HEK293T (cell line): Measurements from ENCODE around the gene LXN.

ENCODE experiments used
- CTCF ChIA-PET: fragments of 350-600 bp; formaldehyde crosslinking; extraction: SDS; loops from one replicate; lab custom pipeline; 2021; ENCODE audit warnings: antibody characterized with exemption, inconsistent platforms; lab: Yijun Ruan, JAX
- POLR2A ChIA-PET: fragments of 350-600 bp; formaldehyde crosslinking; extraction: SDS; loops from one replicate; lab custom pipeline; 2020; ENCODE audit warnings: antibody characterized with exemption, inconsistent platforms; lab: Yijun Ruan, JAX
- DNase-seq: peaks from one replicate; pipeline ENCODE4 v3.0.0; 2012; ENCODE audit warnings: mixed read lengths; ENCODE audit errors: extremely low spot score
- ARNT ChIP-seq: fragments of 450-650 bp; IDR thresholded peaks from 2 replicates; pipeline ENCODE4 v1.6.1; 2017; ENCODE audit warnings: mild to moderate bottlenecking
- BHLHE40 ChIP-seq: fragments of 450-650 bp; IDR thresholded peaks from 2 replicates; pipeline ENCODE4 v1.6.1; 2016; ENCODE audit warnings: mild to moderate bottlenecking, moderate library complexity, borderline replicate concordance
- CTBP1 ChIP-seq: fragments of 450-650 bp; IDR thresholded peaks from 2 replicates; pipeline ENCODE4 v1.6.1; 2016; ENCODE audit warnings: borderline replicate concordance
- ELF4 ChIP-seq: fragments of 450-650 bp; IDR thresholded peaks from 2 replicates; pipeline ENCODE4 v1.6.1; 2017; ENCODE audit warnings: antibody characterized with exemption
- FOXA1 ChIP-seq: fragments of 450-650 bp; IDR thresholded peaks from 2 replicates; pipeline ENCODE4 v1.6.1; 2016; ENCODE audit warnings: mild to moderate bottlenecking
- FOXK2 ChIP-seq: fragments of 450-650 bp; IDR thresholded peaks from 2 replicates; pipeline ENCODE4 v1.6.1; 2016; ENCODE audit warnings: mild to moderate bottlenecking
- FOXM1 ChIP-seq: fragments of 450-650 bp; IDR thresholded peaks from 2 replicates; pipeline ENCODE4 v1.6.1; 2017; ENCODE audit warnings: mild to moderate bottlenecking, borderline replicate concordance
- HDGF ChIP-seq: fragments of 450-650 bp; IDR thresholded peaks from 2 replicates; pipeline ENCODE4 v1.6.1; 2017; ENCODE audit warnings: antibody characterized with exemption, borderline replicate concordance
- L3MBTL2 ChIP-seq: fragments of 450-650 bp; conservative IDR thresholded peaks from 2 replicates; pipeline ENCODE4 v1.6.1; 2016; ENCODE audit warnings: mild to moderate bottlenecking
- LEF1 ChIP-seq: fragments of 450-650 bp; IDR thresholded peaks from 2 replicates; pipeline ENCODE4 v1.6.1; 2017; ENCODE audit warnings: mild to moderate bottlenecking, borderline replicate concordance
- NFRKB ChIP-seq: fragments of 450-650 bp; IDR thresholded peaks from 2 replicates; pipeline ENCODE4 v1.6.1; 2016; ENCODE audit warnings: mild to moderate bottlenecking, moderate library complexity
- PKNOX1 ChIP-seq: fragments of 450-650 bp; IDR thresholded peaks from 2 replicates; pipeline ENCODE4 v1.6.1; 2016
- SP1 ChIP-seq: fragments of 450-650 bp; IDR thresholded peaks from 2 replicates; pipeline ENCODE4 v1.6.1; 2017
- SUZ12 ChIP-seq: fragments of 450-650 bp; IDR thresholded peaks from 2 replicates; pipeline ENCODE4 v1.6.1; 2016; ENCODE audit warnings: mild to moderate bottlenecking
- TARDBP ChIP-seq: fragments of 450-650 bp; IDR thresholded peaks from 2 replicates; pipeline ENCODE4 v1.6.1; 2016
- ZNF384 ChIP-seq: fragments of 450-650 bp; IDR thresholded peaks from 2 replicates; pipeline ENCODE4 v1.6.1; 2016

The LXN gene

DNA sequence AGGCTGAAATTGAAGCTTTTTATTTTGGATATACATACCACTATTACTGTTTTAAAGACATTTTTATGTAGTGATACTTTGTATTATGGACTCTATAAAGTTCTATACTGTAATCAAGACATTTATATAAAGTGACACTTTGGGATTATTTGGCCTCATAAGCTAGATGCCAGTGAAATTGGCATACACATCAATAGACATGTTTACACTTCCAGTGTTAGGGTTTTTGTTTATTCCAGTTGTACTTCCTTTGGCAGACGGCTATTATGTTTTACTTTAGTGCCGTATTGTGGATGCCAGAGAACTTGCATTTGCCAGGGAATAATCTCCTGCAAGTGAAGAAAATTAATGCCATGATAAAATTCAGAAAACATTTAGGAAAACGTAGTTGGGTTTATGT lies 6.0 kb downstream of the LXN start:
- TF ChIP-seq CTBP1 (no peak), ELF4 (no peak)
- DNase-seq, result no peak
- ChIA-PET CTCF (no interaction called here), POLR2A (no interaction called here)

- DNase-seq, result no peak
- ChIA-PET CTCF (interaction anchor here (1.1 kb wide), 1 partner anchor 66 kb away, joined by 3 read pairs; no protein-coding TSS in a partner anchor), POLR2A (no interaction called here)
- TF ChIP-seq ARNT (no peak), ZNF384 (no peak), SP1 (no peak), FOXM1 (no peak)
Measured at GRCh38 chr3:158663832-158664231, 8.6 kb downstream of the LXN start.

DNA sequence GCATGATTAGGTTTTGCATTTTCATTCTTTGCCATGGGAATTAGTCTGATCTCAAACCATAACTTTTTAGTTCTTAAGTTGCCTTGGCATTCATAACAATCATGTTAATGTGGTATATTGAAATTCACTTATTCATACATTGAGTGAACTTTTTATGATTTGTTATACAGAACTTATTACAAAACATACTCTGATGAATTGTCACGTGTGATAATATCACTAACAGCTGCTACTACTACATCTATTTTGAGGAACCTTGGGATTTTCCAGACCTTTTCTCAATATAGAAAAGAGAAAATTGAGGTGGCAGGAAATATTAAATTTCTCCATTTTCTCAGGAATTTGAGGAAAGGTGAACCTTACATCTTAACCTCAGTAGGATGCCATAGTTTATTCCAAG lies 9.2 kb downstream of the LXN start:
- ChIA-PET POLR2A (no interaction called here), CTCF (no interaction called here)
- TF ChIP-seq SP1 (no peak), PKNOX1 (no peak), FOXA1 (no peak), CTBP1 (no peak), FOXM1 (no peak), FOXK2 (no peak), L3MBTL2 (no peak), BHLHE40 (no peak), ZNF384 (no peak), SUZ12 (no peak), NFRKB (no peak), HDGF (no peak), ELF4 (no peak)
- DNase-seq, result no peak

GRCh38 chr3:158660711-158661110 lies 11.7 kb downstream of the LXN start:
- no peak for DNase-seq
- TF ChIP-seq SUZ12 (no peak), ARNT (no peak), SP1 (no peak)
- POLR2A ChIA-PET, result interaction anchor here (1.0 kb wide), 1 partner anchor 16 kb away, joined by 4 read pairs; the partner anchor contains the start of gene GFM1
- CTCF ChIA-PET, result interaction anchor here (1.1 to 1.8 kb wide), 2 partner anchors 67 to 135 kb away, joined by 4 to 8 read pairs; no protein-coding TSS in a partner anchor

DNA sequence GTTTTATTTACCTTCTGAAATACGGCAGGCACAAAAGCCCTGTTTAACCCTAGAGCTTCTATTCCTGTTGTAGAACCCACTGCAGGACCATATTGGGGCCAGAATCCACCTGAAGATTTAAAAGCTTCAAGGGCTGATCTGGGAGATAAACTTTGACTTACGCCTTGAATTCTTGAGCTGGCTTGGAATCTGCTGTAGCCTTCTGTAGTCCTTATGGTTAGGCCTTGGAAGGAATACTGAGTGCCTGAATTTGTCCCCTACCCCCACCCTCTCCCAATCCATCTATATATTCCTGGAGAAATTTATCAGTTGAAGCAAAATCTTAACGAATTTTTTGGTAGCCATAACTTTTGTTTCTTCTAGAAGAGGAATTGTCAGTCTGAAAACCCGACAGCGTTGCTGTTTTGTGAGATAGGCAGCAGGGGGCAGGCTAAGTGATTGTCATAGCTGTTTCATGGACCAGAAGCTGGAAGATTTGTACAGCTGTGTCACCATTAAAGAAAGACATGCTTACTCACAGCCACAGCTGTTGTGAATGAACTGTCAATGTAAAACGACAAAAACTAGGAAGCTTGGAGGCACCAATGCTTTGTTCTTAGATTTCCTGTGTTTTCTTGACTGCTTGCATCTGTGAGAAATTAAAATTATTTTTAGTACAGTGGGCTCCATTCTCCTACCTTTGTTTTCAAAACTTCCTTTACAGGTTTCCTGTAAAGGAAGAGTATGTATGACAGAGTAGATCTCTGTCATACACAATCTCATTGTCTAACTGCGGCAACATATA lies 12.8 kb downstream of the LXN start:
- DNase-seq, result peak; percentile 59
- POLR2A ChIA-PET, result no interaction called here
- CTCF ChIA-PET, result interaction anchor here (0.7 to 2.2 kb wide), 9 partner anchors 11 to 142 kb away, joined by 3 to 10 read pairs (median 5); partner anchors contain the start of genes GFM1, LXN and MFSD1
- TF ChIP-seq BHLHE40 (no peak), NFRKB (no peak), L3MBTL2 (no peak), LEF1 (no peak), SUZ12 (no peak), HDGF (no peak), SP1 (no peak), FOXA1 (no peak), FOXM1 (no peak), ZNF384 (no peak), ARNT (no peak), FOXK2 (no peak), PKNOX1 (no peak), CTBP1 (no peak), TARDBP (no peak)

- TF ChIP-seq ZNF384 (no peak), CTBP1 (no peak), BHLHE40 (no peak), PKNOX1 (no peak), FOXA1 (no peak), LEF1 (no peak)
- ChIA-PET POLR2A (interaction anchor here (0.6 kb wide), 1 partner anchor 1002 kb away, joined by 3 read pairs; no protein-coding TSS in a partner anchor), CTCF (interaction anchor here (1.4 to 2.2 kb wide), 5 partner anchors 11 to 143 kb away, joined by 4 to 10 read pairs (median 8); partner anchors contain the start of genes GFM1 and MFSD1)
- DNase-seq, result no peak
Measured at GRCh38 chr3:158658889-158659288, 13.6 kb downstream of the LXN start.

- TF ChIP-seq PKNOX1 (no peak), TARDBP (no peak), CTBP1 (no peak), HDGF (no peak)
- ChIA-PET POLR2A (no interaction called here), CTCF (no interaction called here)
- no peak for DNase-seq
Measured at GRCh38 chr3:158652463-158652862, 20.0 kb downstream of the LXN start.
